Measurements from ENCODE around the gene C19orf53.

- TF ChIP-seq CTCF (conservative IDR thresholded peaks at IDR 0.05) = no peak
- TF ChIP-seq ZFX (IDR thresholded peaks at IDR 0.05) = peak; percentile 44; the same call in 1 of the 2 replicates
Observed at GRCh38 chr19:13764821-13765394, 9.3 kb upstream of the C19orf53 start.

Data from C4-2B (cell line).